Measurements from ENCODE around the gene CACNA2D3.

Gene CACNA2D3

DNA sequence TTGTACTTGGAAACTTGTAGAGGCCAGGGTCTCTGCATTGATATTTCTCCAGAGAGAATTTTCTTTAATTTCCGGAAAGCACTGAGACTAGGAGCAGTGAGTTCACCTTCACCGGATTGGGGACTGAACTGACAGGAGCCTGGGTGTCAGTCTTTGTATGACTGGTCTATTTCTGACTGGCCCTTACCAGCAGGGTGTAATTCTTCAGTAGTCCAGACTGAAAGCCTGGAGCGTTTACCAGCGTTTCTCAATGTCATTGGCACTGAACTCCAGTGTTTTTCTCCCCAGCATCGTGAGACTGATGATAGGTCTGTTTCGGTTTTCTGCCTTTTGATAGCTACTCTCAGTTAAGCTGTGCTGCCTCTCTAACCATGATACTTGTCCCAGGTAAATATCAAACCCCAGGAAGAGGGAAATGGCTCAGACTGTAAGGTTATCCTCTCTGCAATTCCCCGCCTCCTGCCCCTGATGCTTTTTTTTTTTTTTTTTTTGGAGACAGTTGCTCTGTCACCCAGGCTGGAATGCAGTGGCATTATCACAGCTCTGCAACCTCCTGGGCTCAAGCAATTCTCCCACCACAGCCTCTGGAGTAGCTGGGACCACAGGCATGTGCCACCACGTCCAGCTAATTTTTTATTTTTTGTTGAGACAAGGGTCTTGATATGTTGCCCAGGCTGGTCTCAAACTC lies 103.6 kb downstream of the CACNA2D3 start:
- no peak for DNase-seq

DNA sequence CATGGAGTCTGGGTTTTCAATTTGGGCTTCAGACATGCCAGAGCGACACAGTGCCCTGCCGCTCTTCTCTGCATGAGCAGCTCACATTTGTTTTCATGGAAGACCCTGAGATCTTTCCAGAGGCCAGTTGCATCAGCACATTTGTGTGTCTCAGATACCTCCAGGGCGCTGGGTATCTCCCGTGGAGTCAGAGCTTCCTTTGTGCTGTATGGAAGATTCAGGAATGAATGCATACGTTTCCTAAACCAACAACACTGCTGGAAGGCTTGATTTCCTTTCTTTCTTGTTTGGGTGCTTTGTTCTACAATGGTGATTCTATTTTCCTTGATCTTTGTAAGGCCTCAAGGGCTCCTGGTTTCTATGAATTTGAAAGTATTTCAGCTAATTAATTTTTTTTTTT lies 106.5 kb downstream of the CACNA2D3 start:
- no peak for DNase-seq

DNA sequence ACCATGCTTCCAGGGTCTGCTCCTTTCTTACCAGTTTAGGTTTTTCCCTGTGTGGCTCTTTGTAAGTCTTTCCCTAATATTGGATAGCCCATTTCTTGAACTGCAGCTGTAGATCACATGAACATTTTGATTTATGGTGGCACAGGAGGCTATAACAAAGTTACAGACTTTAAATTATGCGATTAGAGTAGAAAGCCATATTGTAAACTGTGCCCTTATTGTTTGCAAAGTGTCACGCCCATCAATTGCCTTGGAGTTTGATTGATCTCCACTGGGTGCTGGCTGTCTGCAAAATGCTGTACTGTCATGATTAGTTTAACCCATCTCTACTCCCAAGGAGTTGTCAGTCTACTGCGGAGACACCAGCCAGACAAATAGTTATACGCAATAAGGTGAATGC lies 110.3 kb downstream of the CACNA2D3 start:
- no peak for DNase-seq

DNA sequence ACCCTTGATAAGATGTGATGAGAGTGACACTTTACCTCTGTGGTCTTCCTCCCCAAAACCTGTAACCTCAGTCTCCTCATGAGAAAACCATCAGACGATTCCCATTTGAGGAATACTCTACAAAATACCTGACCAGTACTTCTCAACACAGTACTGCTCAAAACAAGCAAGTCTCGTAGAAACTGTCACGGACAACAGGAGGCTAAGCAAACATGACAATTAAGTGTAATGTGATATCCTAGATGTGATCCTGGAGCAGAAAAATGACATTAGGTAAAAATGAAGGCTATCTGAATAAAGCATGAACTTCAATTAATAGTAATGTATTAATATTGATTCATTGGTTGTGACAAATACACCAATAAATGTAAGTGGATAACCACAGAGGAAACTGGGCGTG lies 113.6 kb downstream of the CACNA2D3 start:
- DNase-seq = no peak

DNA sequence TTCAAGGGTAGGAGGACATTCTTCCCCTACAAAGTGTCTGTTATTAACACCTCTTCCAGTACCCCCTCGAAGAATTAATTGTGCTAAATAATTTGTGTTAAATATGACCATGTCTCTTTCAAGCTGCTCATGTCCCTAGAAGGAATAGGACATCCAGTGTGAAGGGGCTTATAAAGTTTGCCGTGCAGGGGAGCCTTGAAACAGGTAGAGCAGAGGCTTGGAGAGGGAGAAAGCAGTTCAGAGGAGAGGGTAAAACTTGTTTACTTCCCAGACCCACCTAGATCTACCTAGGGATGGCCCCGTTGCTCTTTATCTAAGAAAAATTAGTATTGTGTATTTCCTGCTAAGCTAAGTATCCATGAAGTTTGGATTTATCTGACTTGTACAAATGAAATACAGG lies 114.8 kb downstream of the CACNA2D3 start:
- DNase-seq = no peak

DNA sequence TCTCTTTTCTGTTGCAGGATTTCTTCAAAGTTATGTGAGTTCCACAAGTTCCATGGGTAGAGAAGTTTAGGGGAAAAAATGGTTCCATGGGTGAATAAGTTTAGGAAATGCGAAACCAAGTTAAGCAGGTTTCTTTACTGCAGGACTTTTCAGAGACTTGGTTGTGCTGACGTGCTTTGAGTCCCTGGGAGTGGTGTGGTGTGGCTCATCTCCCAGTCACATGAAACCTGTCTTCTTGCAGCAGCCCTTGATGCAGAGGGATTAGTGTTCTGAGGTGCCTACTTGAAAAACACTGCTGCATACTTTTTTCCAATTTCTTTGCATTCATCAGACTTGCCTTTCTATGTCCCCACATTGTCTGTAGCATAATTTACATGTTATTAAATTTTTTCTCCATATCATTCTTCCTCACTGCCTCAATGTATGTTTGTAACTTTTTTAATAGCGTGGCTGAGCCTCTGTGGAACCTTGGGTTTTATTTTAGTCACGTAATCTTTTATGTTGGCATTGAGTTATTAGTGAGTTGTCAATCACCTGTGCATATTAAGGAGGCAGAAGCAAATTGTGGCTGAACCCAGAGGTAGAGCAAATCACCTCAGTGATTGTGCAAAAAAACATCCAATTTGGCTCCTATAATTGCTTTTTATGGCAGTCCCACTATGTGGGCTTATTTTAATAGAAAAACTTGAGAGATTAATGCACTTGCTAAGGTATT lies 115.6 kb downstream of the CACNA2D3 start:
- no peak for DNase-seq

DNA sequence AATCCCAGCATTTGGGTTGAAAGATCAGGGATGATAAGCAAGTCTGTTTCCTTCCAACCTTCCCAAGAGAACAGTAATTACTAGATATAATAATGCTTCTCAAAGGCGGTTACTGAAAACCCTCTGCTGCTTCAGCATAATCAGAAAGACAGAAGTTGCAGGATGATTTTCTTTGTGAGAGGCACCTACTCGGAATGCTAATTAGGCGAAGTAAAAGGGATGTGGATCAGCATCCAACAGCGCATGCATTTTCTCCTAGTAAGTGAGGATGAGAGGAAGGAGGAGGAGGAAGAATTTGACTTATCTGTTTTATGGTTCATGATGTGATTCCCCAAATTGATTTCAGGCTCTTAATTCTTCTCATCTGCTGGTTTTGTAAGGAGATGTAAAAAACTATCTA lies 118.0 kb downstream of the CACNA2D3 start:
- DNase-seq = no peak

DNA sequence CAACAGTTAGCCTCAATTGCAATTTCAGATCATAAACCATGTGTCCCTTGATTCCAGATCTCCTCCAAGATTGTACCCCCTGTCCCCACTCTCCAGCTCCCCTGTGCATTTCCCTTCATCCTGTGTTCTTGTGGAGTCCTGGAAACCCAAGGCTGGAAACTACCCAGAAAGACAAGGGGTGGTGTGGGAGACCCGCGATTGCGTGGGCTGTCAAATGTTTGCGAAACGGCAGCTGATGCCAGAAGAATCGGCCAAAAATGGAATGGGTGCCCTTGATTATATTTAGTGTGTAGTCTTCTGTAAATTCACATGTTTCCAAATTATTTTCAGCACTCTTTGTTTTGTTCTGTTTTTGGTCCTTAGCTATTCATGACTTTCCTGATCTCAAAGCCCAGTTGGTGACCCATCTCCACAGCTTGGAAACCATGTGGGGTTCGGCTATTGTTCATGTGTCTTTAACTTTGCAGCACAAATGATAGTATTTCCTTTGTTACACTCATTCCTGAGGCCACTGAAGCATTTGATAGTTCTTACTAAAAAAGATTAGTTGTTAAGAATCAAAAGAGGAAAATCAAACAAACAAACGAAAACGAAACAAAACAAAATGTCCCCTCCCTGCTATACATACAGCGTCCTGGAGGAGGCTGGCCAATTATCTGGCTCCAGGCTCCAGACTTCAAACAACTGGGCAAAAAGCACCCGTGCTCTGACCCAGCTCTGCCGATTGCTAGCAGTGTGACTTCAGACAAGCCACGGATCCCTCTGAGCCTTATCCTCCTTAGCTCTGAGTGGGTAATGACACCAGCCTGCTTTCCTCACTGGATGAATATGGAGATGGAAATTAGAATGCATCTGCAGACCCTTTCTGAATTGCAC lies 120.9 kb downstream of the CACNA2D3 start:
- DNase-seq = no peak

DNA sequence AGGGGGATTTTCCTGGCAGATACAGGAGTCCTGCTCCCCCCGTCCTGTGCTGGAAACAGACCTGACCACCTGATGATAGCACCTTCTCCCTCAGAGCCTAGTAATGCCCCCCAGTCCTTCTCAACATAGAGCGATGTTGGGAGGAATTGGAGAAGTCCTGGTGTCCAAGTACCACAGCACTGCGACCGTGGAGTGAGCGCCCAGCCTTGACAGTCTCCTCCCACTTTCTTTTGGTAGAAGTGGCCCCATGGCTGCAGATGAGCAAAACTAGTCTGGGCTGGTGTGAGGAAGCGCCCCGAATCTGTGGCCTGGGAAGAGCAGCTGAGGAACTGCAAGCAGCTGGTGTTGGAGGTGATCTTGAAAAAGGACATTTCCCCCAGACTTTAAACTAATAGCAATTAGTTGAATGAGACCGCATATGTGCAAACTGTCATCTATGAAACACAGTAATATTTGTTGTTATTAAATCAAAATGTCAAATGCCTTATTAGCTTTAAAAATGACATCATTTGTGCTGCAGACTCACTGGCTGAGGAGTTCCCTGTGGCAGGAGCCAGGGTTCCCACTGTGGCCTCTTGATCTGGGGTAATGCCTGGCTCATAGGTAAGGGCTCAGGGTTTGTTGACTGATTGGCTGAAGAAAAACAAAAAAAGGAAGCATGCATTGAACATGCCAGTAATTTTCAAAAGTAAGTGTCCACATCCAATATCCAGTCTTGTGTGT lies 121.8 kb downstream of the CACNA2D3 start:
- no peak for DNase-seq

DNA sequence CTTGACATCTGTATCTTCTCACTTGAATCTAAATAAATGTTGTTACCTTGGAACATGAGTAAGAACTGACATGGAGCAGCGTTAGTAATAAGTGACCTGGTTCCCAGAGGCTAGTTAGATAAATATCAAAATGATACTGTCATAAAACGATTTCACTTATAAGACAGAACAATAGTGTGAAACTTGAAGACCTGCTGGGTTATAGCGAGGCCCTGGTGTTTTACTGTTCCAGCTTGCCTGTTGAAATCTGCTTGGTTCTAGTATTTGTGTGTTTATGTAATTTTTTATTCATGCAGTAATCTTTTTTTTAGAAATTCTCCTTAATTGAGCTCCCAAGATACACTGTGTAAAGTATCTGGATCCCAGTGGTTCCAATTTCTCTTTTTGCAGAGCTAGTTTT lies 129.4 kb downstream of the CACNA2D3 start:
- no peak for DNase-seq

DNA sequence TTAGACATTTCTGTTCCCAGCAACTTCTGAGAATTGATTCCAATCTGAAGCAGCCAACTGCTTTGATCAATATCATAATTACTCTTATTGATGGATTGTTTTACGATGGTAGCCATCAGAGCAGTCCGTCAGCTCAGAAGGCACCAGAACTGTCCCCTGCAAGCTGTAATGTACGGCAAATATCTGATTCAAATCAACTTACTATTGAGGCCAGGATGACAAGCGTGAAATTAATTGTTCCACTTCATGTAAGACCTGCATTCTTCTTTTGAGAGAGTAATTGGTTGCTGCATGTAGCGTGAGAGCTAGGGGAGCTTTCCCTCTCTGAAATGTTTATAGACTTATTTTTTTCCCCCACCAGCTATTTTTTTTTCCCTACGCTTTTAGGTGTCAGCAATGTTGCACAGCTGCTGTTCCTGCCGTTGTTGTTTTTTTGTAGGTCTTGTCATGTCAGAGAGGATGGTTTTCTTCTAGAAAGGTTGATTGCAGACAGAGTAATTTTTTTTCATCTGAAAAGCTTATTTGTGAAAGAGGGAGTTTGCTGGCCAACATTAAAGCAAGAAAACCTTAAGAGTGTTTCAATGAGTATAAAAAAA lies 134.9 kb downstream of the CACNA2D3 start:
- DNase-seq = no peak

DNA sequence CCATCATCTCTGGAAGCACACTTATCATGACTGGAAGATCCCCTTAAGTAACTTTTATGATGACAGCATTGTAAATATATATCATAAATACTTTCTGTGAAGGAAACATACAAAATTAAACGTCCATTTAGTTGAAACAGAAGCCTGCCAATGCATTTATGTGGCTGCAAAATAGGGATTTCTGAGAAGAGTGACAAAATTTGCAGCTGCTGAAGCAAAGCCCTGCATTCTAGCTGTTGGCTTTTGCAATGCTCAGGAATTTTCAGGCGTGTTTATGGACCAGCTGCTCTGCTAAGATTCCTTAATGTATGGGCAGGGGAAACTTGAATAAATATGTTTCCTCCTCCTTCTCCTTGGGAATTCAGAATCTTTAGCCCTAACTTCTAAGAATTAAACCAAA lies 137.3 kb downstream of the CACNA2D3 start:
- DNase-seq = no peak

DNA sequence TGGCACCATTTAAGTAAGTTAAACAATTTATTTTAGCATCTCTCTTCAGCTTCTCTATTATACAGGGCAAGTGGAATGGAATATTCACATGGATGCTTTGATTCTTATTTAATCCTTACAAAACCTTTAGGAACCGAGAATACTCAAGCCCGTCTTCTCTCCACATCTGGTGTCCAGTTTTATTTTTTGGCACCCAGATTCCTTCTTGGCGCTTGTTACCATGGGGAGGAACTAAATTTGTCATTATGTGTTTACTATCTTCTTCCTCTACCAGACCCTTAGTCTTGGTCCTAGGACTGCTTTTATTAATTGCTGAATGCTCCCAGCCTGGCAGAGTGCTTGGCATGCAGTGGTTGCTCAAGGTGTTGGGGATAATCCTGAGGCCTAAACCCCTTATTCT lies 138.8 kb downstream of the CACNA2D3 start:
- DNase-seq = no peak

DNA sequence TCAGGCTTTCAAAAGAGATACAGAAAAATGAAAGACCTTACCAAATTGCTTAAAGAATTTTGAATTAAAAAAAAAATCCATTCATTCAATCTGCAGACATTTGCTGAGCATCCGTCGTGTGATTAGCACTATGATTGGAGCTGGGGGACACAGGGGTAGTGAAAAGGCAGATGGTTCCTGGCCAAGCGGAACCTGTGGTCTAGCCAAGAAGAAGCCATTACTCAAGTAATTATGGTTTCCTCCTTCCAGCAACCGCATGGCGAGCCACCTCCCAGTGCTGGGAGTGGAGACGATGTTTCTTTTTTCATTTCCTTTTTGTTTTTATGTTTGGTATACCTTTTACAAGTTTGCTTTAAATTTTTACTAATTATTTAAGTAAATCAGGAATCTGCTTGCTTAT lies 140.2 kb downstream of the CACNA2D3 start:
- DNase-seq = peak; percentile 2

DNA sequence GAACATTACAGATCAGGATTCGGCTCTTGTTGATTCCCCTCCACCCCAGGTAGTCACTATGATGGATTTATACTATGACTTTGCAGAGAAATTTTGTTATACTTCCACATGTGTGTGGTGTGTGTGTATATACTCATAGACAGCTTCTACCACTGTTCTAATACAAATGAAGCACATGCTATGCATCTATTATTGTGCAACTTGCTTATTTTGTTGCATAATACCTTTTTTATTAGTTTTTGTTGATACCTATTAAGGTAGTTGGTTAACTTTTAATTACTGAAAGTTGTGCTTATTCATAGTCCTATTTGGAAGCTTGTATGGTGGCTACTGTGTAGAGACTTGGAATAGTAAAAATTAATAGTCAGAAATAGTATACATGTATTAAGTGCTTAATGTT lies 140.6 kb downstream of the CACNA2D3 start:
- DNase-seq = no peak

DNA sequence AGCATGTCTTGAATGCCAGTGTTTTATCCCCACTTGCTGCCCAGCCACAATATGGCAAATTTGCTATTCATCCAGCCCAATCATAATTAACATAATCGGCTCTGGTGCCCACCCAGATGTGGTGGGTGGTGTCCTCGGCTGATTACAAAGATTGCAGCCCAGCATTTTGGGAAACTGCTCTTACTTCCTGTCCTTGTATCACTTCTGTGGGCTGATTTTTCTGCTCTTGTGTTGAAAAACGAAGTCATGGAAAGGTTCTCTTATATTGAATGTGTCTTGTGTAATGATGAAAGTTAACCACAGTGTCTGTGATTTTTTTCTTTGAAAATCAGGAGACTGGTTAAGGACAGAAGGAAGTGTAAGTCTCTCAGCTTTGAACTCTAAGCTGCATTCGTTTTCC lies 141.7 kb downstream of the CACNA2D3 start:
- DNase-seq = no peak

DNA sequence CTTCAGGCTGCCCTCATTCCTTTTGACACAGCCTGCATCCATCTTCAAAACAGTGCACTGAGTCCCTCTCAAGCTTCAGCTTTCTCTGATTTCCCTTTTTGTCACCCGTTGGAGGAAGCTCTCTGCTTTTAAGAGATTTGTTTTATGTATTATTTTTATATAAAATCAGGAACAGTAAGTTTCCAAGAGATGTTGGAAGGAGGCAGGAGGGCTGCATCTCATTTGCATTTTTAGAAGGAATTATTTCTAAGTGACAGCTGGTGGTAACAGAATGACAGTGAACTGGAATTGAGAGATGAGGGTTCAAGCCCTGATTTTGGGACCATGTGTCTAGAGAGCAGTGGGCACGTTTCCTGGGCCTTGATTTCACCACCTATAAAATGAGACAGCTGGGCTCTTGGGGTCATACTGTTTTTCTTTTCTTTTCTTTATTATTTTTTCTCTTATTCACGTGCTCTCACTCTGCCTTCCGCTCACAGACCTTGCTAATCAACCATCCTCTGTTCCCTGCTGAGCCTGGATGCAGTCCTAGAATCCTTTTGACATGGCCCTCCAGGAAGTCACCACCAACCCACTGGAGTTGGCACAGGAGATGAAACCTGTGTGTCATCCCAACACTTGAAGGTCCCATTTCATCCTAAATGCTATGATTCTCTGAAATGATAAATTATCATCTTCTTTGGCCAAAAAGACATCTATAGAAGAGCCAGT lies 148.6 kb downstream of the CACNA2D3 start:
- no peak for DNase-seq

DNA sequence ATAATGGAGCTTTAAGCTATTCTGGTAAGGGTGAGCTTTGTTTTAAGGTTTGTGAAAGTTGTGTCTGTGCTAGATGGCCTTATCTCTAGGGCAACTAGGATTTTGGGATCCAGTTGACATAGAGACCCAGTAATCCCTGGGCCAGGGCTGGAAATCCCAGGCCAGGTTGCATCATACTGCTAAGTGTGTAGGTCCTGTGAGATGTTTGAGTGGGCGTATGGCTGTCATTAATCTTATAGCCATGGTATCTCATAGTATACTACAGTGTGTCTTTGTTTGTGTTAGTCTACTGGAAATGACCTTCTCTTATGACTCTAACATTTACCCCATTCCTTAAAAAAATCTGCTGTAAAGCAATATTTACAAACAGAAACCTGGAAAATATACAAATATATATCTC lies 151.4 kb downstream of the CACNA2D3 start:
- no peak for DNase-seq

DNA sequence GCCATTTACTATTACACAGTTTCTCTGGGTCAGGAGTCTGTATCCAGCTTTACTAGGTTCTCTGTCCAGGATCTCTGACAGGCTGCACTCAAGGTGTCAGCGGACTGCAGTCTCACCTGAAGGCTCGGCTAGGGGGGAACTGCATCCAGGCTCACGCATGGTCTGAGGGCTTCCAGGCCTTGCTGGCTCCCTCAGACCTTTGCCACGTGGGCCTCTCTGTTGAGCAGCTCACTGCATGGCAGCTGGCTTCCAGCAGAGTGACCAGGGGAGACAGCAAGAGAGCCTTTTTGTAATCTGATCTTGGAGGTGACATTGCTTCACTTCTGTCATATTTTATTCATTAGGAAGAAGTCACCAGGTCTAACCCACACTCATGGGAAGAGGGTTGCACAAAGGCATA lies 152.3 kb downstream of the CACNA2D3 start:
- no peak for DNase-seq

DNA sequence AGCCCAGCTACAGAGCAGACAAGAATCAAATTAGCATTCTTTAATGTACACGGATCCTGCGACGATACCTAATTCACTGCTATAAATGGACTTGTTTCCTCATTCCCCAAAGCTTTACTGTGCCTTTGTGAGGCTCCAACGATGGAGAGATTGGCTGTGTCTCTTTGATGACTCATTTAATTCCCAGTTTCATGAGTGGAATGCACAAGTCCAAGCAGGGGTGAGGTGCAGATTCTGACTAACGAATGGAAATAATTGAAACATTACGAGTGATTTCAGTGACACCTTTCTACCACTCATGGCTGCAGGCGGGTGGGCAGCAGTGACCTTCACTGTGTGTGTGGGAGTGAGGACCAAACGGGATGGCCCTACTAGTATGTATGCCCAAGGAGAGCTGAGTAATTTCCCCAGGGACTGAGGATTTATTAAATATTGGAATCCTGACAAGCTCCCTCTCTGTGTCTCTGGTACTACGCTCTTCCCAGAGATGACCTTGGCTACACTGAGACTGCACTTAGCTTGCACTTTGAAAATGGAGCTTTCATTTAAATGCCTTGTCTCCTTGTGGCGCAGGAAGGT lies 156.7 kb downstream of the CACNA2D3 start:
- DNase-seq = no peak

DNA sequence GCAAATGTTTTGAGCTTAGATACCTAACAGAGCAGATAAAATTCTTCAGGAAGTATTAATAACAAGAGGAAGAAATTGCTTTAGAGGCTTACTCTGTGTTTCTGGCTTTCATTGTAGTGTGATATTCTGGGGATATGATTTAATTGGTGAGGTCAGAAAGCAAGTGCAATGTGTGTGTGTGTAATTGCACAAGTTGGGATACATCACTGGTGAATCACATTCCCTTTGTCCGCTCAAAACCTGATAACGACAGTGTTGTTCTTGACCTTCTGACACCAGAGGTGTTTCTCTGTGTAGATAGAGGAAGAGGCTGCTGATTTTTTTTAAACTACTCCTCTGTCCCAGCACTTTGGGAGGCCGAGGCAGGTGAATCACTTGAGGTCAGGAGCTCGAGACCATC lies 161.1 kb downstream of the CACNA2D3 start:
- DNase-seq = no peak

DNA sequence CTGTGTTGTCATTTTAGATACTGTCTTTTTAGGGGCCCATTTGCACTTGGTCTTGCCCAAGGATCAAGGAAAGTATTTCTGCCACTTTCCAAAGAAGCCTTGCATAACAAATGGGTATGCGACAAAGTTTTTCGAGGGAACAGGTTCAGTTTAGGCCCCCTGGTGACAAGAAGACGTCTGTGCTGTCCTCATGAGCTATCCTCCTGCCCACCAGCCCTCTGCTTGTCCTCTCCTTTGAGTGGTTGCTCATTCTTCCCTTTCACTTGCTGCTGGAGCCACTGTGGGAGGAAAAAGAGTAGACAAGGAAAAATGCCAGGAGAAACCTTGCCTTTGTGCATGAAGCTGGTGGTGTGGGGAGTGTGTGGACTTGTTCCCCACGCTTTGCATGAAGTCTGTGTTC lies 171.9 kb downstream of the CACNA2D3 start:
- DNase-seq = no peak
